HG03460 (cell line): ENCODE results near the gene UCP2.

ENCODE experiments used
- ATAC-seq: cut with Tn5 transposase; IDR thresholded peaks from one replicate; pipeline ENCODE4 v1.9.1; 2021; ENCODE audit not compliant: unreplicated experiment

Gene UCP2

GRCh38 chr11:73982595-73982989 lies at the start of gene UCP2:
TSS of gene UCP2 (minus strand) at chr11:73982843. CDS start at chr11:73978378, 4,465 bp downstream.
- ATAC-seq, result peak; percentile 43

- ATAC-seq, result no peak
Measured at GRCh38 chr11:74030723-74031676, 48.4 kb upstream of the UCP2 start.

- no peak for ATAC-seq
Measured at GRCh38 chr11:74025467-74026166, 43.0 kb upstream of the UCP2 start.

- no peak for ATAC-seq
Measured at GRCh38 chr11:74024261-74025029, 41.8 kb upstream of the UCP2 start.

- no peak for ATAC-seq
Measured at GRCh38 chr11:74023276-74023675, 40.6 kb upstream of the UCP2 start.

- no peak for ATAC-seq
Measured at GRCh38 chr11:74022546-74022945, 39.9 kb upstream of the UCP2 start.

GRCh38 chr11:74021998-74022397 lies 39.4 kb upstream of the UCP2 start:
- no peak for ATAC-seq

GRCh38 chr11:74020539-74020938 lies 37.9 kb upstream of the UCP2 start:
- ATAC-seq, result peak; percentile 66

GRCh38 chr11:74019860-74020259 lies 37.2 kb upstream of the UCP2 start:
- ATAC-seq, result no peak

GRCh38 chr11:74019104-74019738 lies 36.6 kb upstream of the UCP2 start:
- no peak for ATAC-seq

GRCh38 chr11:74018331-74019005 lies 35.8 kb upstream of the UCP2 start:
- no peak for ATAC-seq

- ATAC-seq, result no peak
Measured at GRCh38 chr11:74017631-74018030, 35.0 kb upstream of the UCP2 start.

- ATAC-seq, result no peak
Measured at GRCh38 chr11:74015919-74016684, 33.5 kb upstream of the UCP2 start.

GRCh38 chr11:74014880-74015279 lies 32.2 kb upstream of the UCP2 start:
- no peak for ATAC-seq

GRCh38 chr11:74013141-74013540 lies 30.5 kb upstream of the UCP2 start:
- ATAC-seq, result no peak

GRCh38 chr11:74012074-74012809 lies 29.6 kb upstream of the UCP2 start:
- ATAC-seq, result no peak

- peak; percentile 77 for ATAC-seq
Measured at GRCh38 chr11:74011360-74012073, 28.9 kb upstream of the UCP2 start.
